Skeletal muscle satellite cell (primary cell): ENCODE measurements around the gene ATP13A3.

Experiments used
- H3K27me3 ChIP-seq: 2 replicates; pipeline ENCODE4 v1.7.0; 2013; ENCODE audit warnings: low read length; ENCODE audit not compliant: control insufficient read depth, insufficient read depth
- H3K36me3 ChIP-seq: 2 replicates; pipeline ENCODE4 v1.7.0; 2013; ENCODE audit warnings: mild to moderate bottlenecking, control low read depth, low read length; ENCODE audit not compliant: insufficient read depth
- H3K4me1 ChIP-seq: 2 replicates; pipeline ENCODE4 v1.7.0; 2013; ENCODE audit warnings: low read length; ENCODE audit not compliant: control insufficient read depth, insufficient read depth
- H3K4me2 ChIP-seq: 2 replicates; pipeline ENCODE4 v1.7.0; 2013; ENCODE audit warnings: mild to moderate bottlenecking, low read length
- H3K4me3 ChIP-seq: 2 replicates; pipeline ENCODE4 v1.7.0; 2013; ENCODE audit warnings: low read length
- H3K9ac ChIP-seq: 2 replicates; pipeline ENCODE4 v1.7.0; 2013; ENCODE audit warnings: mild to moderate bottlenecking, low read depth, low read length, moderate library complexity
- H3K9me3 ChIP-seq: replicated peaks from 2 replicates; pipeline ENCODE4 v1.7.0; 2013; ENCODE audit warnings: mild to moderate bottlenecking, control low read depth, low read length

The ATP13A3 gene

GRCh38 chr3:194455481-194455880 lies 31.3 kb downstream of the ATP13A3 start:
- Histone ChIP-seq H3K4me1 (no peaks in the 10 kb centered on the region), H3K27me3 (no peaks in the 10 kb centered on the region), H3K4me2 (no peak overlapping the region), H3K4me3 (no peak overlapping the region), H3K36me3 (peaks cover 57% of the 10 kb centered on the region), H3K9me3 (no peaks in the 10 kb centered on the region), H3K9ac (no peak overlapping the region)

- H3K9me3 ChIP-seq = no peaks in the 10 kb centered on the region
- no peak overlapping the region for H3K9ac ChIP-seq
- H3K4me3 ChIP-seq = no peak overlapping the region
- H3K4me2 ChIP-seq = no peak overlapping the region
- no peaks in the 10 kb centered on the region for H3K27me3 ChIP-seq
- H3K36me3 ChIP-seq = peaks cover 77% of the 10 kb centered on the region
- H3K4me1 ChIP-seq = no peaks in the 10 kb centered on the region
Observed at GRCh38 chr3:194450341-194450740, 36.5 kb downstream of the ATP13A3 start.

DNA sequence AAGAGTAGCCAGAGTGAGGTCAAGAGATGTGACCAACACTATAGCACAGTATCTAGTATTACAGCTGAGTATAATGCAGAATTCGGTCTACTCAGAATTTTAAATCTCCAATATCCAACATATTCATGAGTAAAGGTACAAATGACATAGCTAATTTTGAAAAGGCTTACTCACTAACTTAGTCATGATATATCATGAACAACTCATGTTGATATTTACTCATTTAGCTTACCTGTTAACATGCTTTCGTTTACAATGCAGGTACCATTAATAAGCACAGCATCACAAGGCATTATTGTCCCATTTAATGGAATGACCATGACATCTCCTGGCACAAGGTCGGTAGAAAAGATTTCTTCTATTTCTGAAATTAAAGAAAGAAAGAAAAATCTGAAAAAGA lies 36.9 kb downstream of the ATP13A3 start:
- Histone ChIP-seq H3K27me3 (no peaks in the 10 kb centered on the region), H3K4me3 (no peak overlapping the region), H3K4me2 (no peak overlapping the region), H3K9ac (no peak overlapping the region), H3K9me3 (no peaks in the 10 kb centered on the region), H3K4me1 (no peaks in the 10 kb centered on the region), H3K36me3 (peaks cover 77% of the 10 kb centered on the region)

- H3K4me1 ChIP-seq = no peaks in the 10 kb centered on the region
- H3K4me2 ChIP-seq = no peak overlapping the region
- no peaks in the 10 kb centered on the region for H3K27me3 ChIP-seq
- H3K9me3 ChIP-seq = no peaks in the 10 kb centered on the region
- H3K4me3 ChIP-seq = no peak overlapping the region
- peaks cover 87% of the 10 kb centered on the region for H3K36me3 ChIP-seq
- H3K9ac ChIP-seq = no peak overlapping the region
Observed at GRCh38 chr3:194447657-194448056, 39.1 kb downstream of the ATP13A3 start.

- no peaks in the 10 kb centered on the region for H3K9me3 ChIP-seq
- H3K4me1 ChIP-seq = no peaks in the 10 kb centered on the region
- no peak overlapping the region for H3K9ac ChIP-seq
- H3K4me2 ChIP-seq = no peak overlapping the region
- H3K27me3 ChIP-seq = no peaks in the 10 kb centered on the region
- H3K4me3 ChIP-seq = no peak overlapping the region
- peaks cover 88% of the 10 kb centered on the region for H3K36me3 ChIP-seq
Observed at GRCh38 chr3:194447161-194447560, 39.6 kb downstream of the ATP13A3 start.

GRCh38 chr3:194446754-194447153 lies 40.0 kb downstream of the ATP13A3 start:
- no peaks in the 10 kb centered on the region for H3K27me3 ChIP-seq
- H3K4me3 ChIP-seq = no peak overlapping the region
- no peaks in the 10 kb centered on the region for H3K4me1 ChIP-seq
- no peak overlapping the region for H3K9ac ChIP-seq
- no peaks in the 10 kb centered on the region for H3K9me3 ChIP-seq
- H3K4me2 ChIP-seq = no peak overlapping the region
- peaks cover 88% of the 10 kb centered on the region for H3K36me3 ChIP-seq

- H3K4me1 ChIP-seq = no peaks in the 10 kb centered on the region
- H3K4me3 ChIP-seq = no peak overlapping the region
- no peak overlapping the region for H3K9ac ChIP-seq
- no peaks in the 10 kb centered on the region for H3K27me3 ChIP-seq
- no peak overlapping the region for H3K4me2 ChIP-seq
- no peaks in the 10 kb centered on the region for H3K9me3 ChIP-seq
- peaks cover 88% of the 10 kb centered on the region for H3K36me3 ChIP-seq
Observed at GRCh38 chr3:194446172-194446571, 40.6 kb downstream of the ATP13A3 start.

DNA sequence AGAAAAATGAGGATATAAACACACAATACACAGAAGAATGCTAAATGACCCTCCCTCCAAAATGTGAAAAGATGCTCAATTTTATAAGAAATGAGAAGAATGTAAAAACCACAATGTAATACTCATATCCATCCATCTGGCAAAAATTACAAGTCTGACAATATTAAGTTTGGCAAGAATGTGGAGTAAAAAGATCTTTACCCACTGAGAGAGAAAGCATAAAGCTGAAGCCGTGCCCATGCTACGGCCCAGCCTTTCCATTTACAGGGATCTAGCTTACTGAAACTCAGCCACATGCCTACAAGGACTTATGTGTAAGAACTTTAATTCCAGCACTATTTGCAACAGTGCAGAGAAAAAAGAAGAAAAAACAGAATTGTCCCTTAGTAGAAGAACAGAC lies 42.9 kb downstream of the ATP13A3 start:
- Histone ChIP-seq H3K4me3 (no peak overlapping the region), H3K4me1 (no peaks in the 10 kb centered on the region), H3K9ac (no peak overlapping the region), H3K27me3 (no peaks in the 10 kb centered on the region), H3K36me3 (peaks cover 88% of the 10 kb centered on the region), H3K4me2 (no peak overlapping the region), H3K9me3 (no peaks in the 10 kb centered on the region)

DNA sequence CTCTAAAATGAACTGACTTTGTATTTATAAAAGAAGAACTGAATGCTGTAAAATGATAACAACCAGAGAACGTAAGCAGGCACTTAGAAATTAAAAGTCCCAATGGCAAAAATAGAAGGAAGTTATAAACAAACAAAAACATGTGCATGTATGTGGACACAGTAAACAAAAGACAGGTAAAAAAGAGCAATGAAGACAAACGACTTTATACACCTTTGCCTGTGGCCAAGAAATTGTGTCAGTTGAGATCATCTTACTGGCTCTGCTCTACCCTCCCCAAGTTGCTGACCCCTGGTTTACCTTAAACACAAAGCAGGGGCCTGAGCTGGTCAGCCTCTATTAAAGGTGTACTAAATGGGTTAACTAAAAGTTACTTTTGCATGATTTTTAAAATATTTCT lies 46.0 kb downstream of the ATP13A3 start:
- Histone ChIP-seq H3K4me3 (no peak overlapping the region), H3K9me3 (no peaks in the 10 kb centered on the region), H3K27me3 (no peaks in the 10 kb centered on the region), H3K36me3 (peaks cover 92% of the 10 kb centered on the region), H3K4me1 (no peaks in the 10 kb centered on the region), H3K9ac (no peak overlapping the region), H3K4me2 (no peak overlapping the region)

- H3K9ac ChIP-seq = no peak overlapping the region
- H3K36me3 ChIP-seq = peaks cover 93% of the 10 kb centered on the region
Observed at GRCh38 chr3:194439881-194440550, 46.8 kb downstream of the ATP13A3 start.

GRCh38 chr3:194434503-194434902 lies 52.3 kb downstream of the ATP13A3 start:
- no peaks in the 10 kb centered on the region for H3K27me3 ChIP-seq
- H3K4me1 ChIP-seq = no peaks in the 10 kb centered on the region
- H3K9me3 ChIP-seq = no peaks in the 10 kb centered on the region
- H3K4me2 ChIP-seq = no peak overlapping the region
- peaks cover 89% of the 10 kb centered on the region for H3K36me3 ChIP-seq
- no peak overlapping the region for H3K9ac ChIP-seq
- H3K4me3 ChIP-seq = no peak overlapping the region

More at GRCh38 chr3:194439881-194440550, 46.8 kb downstream of the ATP13A3 start:
- no peaks in the 10 kb centered on the region for H3K4me1 ChIP-seq
- H3K4me3 ChIP-seq = no peak overlapping the region
- no peak overlapping the region for H3K4me2 ChIP-seq
- H3K9me3 ChIP-seq = no peaks in the 10 kb centered on the region
- H3K27me3 ChIP-seq = no peaks in the 10 kb centered on the region

GRCh38 chr3:194431554-194431953 lies 55.2 kb downstream of the ATP13A3 start:
- Histone ChIP-seq H3K27me3 (no peaks in the 10 kb centered on the region), H3K36me3 (peaks cover 82% of the 10 kb centered on the region), H3K9me3 (no peaks in the 10 kb centered on the region), H3K4me2 (no peak overlapping the region), H3K4me1 (no peaks in the 10 kb centered on the region), H3K4me3 (no peak overlapping the region), H3K9ac (no peak overlapping the region)
